ENCODE results near the gene ACTN4.

The ACTN4 gene

DNA sequence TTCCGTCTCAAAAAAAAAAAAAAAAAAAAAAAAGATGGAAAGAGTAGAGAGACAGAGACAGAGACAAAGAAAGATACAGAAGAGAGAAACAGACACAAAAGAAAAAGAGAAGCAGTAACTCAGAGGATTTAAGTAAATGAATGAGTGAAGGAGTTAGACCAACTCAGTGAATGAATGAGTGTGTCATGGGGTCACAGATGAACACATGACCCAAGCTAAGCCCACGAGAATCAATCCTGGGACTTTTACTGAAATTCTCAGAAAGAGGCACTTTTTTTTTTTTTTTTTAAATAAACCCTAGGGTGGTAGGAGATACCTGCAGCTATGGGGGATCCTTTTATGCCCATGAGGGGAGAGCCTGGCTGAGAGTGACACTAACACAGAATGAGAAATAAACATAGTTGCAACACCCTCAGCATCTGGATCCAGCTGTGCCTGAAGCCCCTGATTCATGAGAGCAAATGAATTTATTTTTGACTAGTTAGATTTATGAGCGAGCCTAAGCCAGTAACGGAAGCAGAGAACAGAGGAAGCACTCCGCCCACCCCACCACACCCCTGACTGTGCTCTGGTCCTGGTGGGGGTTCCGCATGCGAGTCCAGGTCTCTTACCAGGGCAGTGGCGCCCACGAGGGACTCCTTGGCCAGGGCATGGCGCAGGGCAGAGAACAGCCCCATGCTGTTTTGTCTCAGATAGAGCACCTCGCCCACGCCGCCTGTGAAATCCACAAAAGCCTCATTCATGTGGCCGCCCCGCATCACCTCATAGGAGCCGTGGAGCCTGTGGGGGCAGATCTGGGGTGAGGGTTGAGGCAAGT lies 92.2 kb downstream of the ACTN4 start:
- no peak for DNase-seq (ENCODE audit: low read depth)

DNA sequence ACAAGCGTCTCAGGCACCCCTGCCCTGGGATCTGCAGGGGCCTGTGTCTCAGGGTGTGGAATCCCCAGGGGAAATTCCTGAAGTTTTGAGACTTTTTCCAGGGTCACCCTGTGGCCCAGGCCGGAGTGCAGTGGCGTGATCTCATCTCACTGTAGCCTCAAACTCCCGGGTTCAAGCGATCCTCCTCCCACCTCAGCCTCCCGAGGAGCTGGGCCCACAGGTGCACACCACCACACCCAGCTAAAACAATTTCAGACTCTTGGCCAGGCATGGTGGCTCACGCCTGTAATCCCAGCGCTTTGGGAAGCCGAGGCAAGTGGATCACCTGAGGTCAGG lies 92.8 kb downstream of the ACTN4 start:
- TF ChIP-seq, protein P1, sequence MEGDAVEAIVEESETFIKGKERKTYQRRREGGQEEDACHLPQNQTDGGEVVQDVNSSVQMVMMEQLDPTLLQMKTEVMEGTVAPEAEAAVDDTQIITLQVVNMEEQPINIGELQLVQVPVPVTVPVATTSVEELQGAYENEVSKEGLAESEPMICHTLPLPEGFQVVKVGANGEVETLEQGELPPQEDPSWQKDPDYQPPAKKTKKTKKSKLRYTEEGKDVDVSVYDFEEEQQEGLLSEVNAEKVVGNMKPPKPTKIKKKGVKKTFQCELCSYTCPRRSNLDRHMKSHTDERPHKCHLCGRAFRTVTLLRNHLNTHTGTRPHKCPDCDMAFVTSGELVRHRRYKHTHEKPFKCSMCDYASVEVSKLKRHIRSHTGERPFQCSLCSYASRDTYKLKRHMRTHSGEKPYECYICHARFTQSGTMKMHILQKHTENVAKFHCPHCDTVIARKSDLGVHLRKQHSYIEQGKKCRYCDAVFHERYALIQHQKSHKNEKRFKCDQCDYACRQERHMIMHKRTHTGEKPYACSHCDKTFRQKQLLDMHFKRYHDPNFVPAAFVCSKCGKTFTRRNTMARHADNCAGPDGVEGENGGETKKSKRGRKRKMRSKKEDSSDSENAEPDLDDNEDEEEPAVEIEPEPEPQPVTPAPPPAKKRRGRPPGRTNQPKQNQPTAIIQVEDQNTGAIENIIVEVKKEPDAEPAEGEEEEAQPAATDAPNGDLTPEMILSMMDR (IDR thresholded peaks at IDR 0.05; ENCODE audit: control insufficient read depth, insufficient read depth, low read depth, low read length, missing control alignments), result no peak
- DNase-seq (ENCODE audit: low read depth), result no peak
- no peak overlapping the region for H3K4me3 ChIP-seq (ENCODE audit: control insufficient read depth, low read depth, low read length)

More for the DNA sequence above, 92.2 kb downstream of the ACTN4 start:
- no peak overlapping the region for H3K4me3 ChIP-seq (ENCODE audit: control insufficient read depth, low read depth, low read length)
- TF ChIP-seq, protein P1 (IDR thresholded peaks at IDR 0.05; ENCODE audit: control insufficient read depth, insufficient read depth, low read depth, low read length, missing control alignments), result no peak

DNA sequence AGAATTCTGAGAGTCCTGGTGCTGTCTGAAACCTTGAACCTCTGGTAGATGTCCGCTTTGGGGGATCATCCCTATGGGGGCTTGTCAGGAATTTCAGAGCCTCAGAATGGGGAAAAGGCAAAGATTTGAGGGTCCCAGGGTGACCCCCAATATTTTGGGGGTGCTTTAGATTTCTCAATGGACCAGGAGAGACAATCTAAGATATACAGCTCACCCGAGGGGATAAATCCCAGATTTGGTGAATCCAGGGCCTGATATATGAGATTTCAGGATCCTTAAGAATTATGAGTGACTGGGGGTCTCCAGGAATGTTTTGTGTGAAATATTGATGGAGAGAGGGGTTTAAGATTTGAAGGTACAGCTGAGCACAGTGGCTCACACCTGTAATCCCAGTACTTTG lies 93.5 kb downstream of the ACTN4 start:
- H3K4me3 ChIP-seq (ENCODE audit: control insufficient read depth, low read depth, low read length), result no peak overlapping the region
- TF ChIP-seq, protein P1 (IDR thresholded peaks at IDR 0.05; ENCODE audit: control insufficient read depth, insufficient read depth, low read depth, low read length, missing control alignments), result no peak
- DNase-seq (ENCODE audit: low read depth), result no peak

DNA sequence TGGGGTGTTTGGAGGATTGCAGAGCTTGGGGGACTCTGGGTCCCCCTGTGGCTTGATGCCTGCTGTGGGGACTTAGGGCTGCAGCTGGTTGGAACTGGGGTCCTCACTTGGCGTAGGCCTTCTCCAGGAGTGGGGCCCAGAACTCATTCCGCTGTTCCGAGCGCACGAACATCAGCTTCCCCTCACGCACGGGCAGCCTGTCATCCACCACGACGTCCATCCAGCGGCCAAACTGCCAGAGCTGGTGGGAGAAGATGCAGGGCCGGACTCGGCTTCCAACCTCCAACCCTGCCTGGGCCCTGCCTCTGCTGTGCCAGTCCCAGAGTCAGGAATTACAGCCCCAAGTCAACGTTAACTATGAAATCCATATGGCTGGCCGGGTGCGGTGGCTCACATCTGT lies 94.2 kb downstream of the ACTN4 start:
- TF ChIP-seq, protein P1 (IDR thresholded peaks at IDR 0.05; ENCODE audit: control insufficient read depth, insufficient read depth, low read depth, low read length, missing control alignments), result no peak
- DNase-seq (ENCODE audit: low read depth), result no peak
- no peak overlapping the region for H3K4me3 ChIP-seq (ENCODE audit: control insufficient read depth, low read depth, low read length)

DNA sequence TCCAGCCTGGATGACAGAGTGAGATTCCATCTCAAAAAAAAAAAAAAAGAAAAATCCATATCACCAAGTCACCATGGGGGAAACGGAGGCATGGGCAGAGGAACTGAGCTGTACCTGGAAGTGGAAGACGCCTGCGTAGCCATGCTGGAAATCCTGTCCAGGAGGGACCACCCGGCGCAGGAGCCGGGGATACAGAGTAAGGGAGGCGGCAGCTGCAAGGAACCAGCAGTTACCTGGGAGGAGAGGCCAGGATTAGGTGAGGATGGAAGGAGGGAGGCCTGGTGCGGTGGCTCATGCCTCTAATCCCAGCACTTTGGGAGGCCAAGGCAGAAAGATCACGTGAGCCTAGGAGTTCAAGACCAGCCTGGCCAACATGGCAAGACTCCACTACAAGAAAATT lies 94.8 kb downstream of the ACTN4 start:
- DNase-seq (ENCODE audit: low read depth), result no peak
- TF ChIP-seq, protein P1 (IDR thresholded peaks at IDR 0.05; ENCODE audit: control insufficient read depth, insufficient read depth, low read depth, low read length, missing control alignments), result no peak
- no peak overlapping the region for H3K4me3 ChIP-seq (ENCODE audit: control insufficient read depth, low read depth, low read length)

DNA sequence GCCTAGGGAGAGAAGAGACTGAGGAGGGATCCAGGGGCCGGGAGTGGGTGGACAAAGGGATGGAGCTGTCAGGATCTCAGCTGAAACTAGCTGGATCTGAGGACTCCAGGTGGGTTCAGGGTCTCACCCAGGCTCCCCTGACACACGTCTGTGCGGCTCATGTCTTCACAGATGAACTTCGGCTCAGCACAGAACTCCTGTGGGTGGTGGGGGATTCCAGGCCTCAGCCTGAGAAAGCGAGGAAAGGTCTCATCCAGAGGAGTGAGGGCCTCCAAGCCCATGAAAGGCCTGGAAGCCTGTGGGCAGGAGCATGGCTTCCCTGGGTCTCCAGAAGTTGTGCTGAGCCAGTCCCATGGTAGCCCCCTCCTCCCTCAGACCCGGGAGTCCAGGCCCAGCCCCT lies 95.5 kb downstream of the ACTN4 start:
- no peak for DNase-seq (ENCODE audit: low read depth)
- TF ChIP-seq, protein P1 (IDR thresholded peaks at IDR 0.05; ENCODE audit: control insufficient read depth, insufficient read depth, low read depth, low read length, missing control alignments), result no peak
- no peak overlapping the region for H3K4me3 ChIP-seq (ENCODE audit: control insufficient read depth, low read depth, low read length)
